Measurements from ENCODE around the gene ARHGEF4. TPM values are rescaled to one million over a fixed set of nuclear protein-coding genes. Genes with fewer than 3 reads are reported as not detected.
A peak's percentile ranks its signal among the peaks of the same experiment; 100 is the strongest.

ARHGEF4 gene
- total RNA-seq, 6 experiments from 2014 or later: 0.44 to 6.7 (median 0.67) TPM; not detected in 2

DNA sequence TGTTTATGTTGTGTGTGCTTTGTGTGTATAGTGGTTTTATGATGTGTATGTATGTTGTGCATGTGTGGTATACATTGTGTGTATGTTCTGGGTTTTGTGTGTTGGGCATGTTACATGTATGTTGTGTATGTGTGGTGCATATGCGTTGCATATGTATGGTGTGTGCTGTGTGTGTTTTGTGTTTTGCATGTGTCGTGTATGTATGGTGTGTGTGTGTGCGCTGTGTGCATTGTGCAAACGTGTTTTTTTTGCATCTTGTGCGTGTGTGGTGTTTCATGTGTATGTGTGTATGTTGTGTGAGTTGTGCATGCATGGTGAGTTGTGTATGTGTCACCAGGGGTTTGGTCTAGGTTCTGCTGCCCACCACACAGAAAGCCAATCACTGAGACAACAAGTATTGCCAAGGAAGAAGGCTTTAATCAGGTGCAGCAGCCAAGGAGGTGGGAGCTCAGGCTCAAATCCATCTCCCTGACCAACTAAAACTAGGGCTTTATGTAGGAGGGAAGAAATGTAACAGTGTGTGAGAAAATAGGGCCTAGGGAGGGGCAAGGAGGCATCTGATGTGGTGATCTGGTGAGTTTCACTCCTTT is 140.8 kb downstream of the ARHGEF4 start:
- intact Hi-C loops (cut with DNase I): no loop called here
- H3K4me3 ChIP-seq: no peak overlapping the region
- no peak overlapping the region for H3K27ac ChIP-seq
- 82% methylated on average over 5 of the region's 5 CpGs for WGBS (ENCODE audit: insufficient coverage, low coverage, low lambda C conversion rate, missing lambda C conversion rate)
- no peaks in the 10 kb centered on the region for H3K4me1 ChIP-seq
- no peaks in the 10 kb centered on the region for H3K36me3 ChIP-seq
- ATAC-seq (no peak), DNase-seq (no peak)
- TF ChIP-seq POLR2A (IDR thresholded peaks at IDR 0.05): no peak
- TF ChIP-seq, protein P1, sequence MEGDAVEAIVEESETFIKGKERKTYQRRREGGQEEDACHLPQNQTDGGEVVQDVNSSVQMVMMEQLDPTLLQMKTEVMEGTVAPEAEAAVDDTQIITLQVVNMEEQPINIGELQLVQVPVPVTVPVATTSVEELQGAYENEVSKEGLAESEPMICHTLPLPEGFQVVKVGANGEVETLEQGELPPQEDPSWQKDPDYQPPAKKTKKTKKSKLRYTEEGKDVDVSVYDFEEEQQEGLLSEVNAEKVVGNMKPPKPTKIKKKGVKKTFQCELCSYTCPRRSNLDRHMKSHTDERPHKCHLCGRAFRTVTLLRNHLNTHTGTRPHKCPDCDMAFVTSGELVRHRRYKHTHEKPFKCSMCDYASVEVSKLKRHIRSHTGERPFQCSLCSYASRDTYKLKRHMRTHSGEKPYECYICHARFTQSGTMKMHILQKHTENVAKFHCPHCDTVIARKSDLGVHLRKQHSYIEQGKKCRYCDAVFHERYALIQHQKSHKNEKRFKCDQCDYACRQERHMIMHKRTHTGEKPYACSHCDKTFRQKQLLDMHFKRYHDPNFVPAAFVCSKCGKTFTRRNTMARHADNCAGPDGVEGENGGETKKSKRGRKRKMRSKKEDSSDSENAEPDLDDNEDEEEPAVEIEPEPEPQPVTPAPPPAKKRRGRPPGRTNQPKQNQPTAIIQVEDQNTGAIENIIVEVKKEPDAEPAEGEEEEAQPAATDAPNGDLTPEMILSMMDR (IDR thresholded peaks at IDR 0.05): no peak
- no peaks in the 10 kb centered on the region for H3K9me3 ChIP-seq
- H3K27me3 ChIP-seq: no peaks in the 10 kb centered on the region

DNA sequence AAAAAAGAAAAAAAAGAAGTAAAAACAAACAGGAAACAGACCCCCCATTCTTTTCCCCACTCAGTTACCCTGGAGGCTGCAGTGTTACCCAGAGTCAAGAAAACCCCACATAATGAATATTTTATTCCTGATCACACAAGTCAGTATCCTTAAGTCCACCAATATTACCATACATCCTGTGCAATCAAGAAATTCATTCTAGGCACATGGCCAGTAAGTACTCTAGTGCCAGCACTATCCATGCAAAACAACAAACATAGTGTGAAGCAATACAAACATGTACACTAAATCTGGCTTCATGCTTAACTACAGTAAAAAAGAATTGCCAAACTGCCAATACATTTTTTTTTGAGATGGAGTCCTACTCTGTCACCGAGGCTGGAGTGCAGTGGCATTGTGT is 145.0 kb downstream of the ARHGEF4 start:
- H3K9me3 ChIP-seq: no peaks in the 10 kb centered on the region

DNA sequence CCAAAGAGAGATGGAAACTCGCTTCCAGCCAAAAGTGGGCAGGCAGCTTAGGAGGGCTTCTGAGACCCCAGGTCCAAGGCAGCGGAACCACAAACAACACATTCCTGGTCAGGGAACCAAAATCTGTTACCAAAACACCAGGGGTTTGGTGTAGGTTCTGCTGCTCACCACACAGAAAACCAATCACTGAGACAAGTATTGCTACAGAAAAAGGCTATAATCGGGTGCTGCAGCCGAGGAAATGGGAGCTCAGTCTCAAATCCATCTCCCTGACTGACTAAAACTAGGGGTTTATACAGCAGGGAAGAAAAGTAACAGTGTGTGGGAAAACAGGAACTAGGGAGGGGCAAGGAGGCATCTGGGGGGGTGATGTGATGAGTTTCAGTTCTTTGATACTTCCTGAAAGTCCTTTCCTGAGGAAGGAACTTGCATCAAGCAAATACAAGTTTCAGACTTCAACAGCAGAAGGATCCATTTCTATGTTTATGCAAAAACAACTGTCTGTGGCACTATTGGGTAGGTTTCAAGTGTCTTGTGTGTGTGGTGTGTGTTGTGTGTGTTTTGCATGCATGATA is 148.6 kb downstream of the ARHGEF4 start:
- DNase-seq (no peak), ATAC-seq (peak in 1 of 4 donors; percentile 38)
- no peaks in the 10 kb centered on the region for H3K4me1 ChIP-seq
- TF ChIP-seq, protein P1 (IDR thresholded peaks at IDR 0.05): no peak
- intact Hi-C loops (cut with DNase I): no loop called here
- no peaks in the 10 kb centered on the region for H3K36me3 ChIP-seq
- H3K4me3 ChIP-seq: no peak overlapping the region
- H3K9me3 ChIP-seq: no peaks in the 10 kb centered on the region
- no peaks in the 10 kb centered on the region for H3K27me3 ChIP-seq
- no peak overlapping the region for H3K27ac ChIP-seq
- WGBS (ENCODE audit: insufficient coverage, low coverage, low lambda C conversion rate, missing lambda C conversion rate): 66% methylated on average over 4 of the region's 4 CpGs

More for the DNA sequence above, 145.0 kb downstream of the ARHGEF4 start:
- no peak overlapping the region for H3K4me3 ChIP-seq
- ATAC-seq: peak in 1 of 4 donors; percentile 49
- H3K36me3 ChIP-seq: no peaks in the 10 kb centered on the region
- TF ChIP-seq, protein P1 (IDR thresholded peaks at IDR 0.05): no peak
- no peak for TF ChIP-seq POLR2A (IDR thresholded peaks at IDR 0.05)
- no peak overlapping the region for H3K27ac ChIP-seq
- DNase-seq: no peak
- no peaks in the 10 kb centered on the region for H3K27me3 ChIP-seq
- no peaks in the 10 kb centered on the region for H3K4me1 ChIP-seq
- intact Hi-C loops (cut with DNase I): no loop called here
- 20% methylated on average over 1 of the region's 1 CpG for WGBS (ENCODE audit: insufficient coverage, low coverage, low lambda C conversion rate, missing lambda C conversion rate)

DNA sequence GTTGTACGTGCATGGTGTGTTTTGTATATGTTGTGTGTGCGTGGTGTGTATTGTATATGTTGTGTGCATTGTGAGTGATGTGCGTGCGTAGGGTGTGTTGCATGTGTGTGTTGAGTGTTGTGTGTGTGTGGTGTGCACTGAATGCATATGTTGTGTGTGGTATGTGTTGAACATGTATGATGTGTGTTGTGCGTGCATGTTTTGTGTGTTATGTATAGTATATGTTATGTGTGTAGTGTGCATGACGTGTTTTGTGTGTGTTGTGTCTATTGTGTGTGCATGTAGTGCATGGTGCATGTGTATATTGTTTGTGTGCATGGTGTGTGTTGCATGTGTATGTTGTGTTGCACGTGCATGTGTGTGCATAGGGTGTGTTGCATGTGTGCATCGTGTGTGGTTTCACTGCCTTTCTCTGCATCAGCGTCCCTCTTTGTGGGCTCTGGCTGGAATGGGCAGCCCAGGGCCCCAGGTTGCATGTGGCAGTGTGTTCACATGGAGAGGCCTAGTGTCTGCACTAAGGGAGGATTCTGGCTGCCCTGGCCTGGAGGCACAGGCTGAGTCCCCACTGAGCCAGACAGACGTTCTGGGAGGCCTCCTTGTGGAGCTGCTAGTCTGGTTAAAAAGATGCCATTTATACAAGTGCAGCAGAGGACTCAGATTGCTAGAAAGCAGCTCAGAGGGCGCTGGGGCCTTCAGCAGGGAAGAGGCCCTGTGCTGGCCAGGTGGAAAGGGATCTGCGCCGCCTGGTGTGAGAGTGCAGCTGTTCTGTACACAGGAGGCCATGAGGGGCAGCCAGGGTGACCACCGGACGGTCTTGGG is 149.3 kb downstream of the ARHGEF4 start:
- WGBS (ENCODE audit: insufficient coverage, low coverage, low lambda C conversion rate, missing lambda C conversion rate): 83% methylated on average over 10 of the region's 15 CpGs
- no peak overlapping the region for H3K27ac ChIP-seq
- intact Hi-C loops (cut with DNase I): no loop called here
- no peaks in the 10 kb centered on the region for H3K27me3 ChIP-seq
- no peaks in the 10 kb centered on the region for H3K36me3 ChIP-seq
- H3K9me3 ChIP-seq: no peaks in the 10 kb centered on the region
- TF ChIP-seq POLR2A (IDR thresholded peaks at IDR 0.05): no peak
- TF ChIP-seq, protein P1 (IDR thresholded peaks at IDR 0.05): no peak
- no peak overlapping the region for H3K4me3 ChIP-seq
- no peaks in the 10 kb centered on the region for H3K4me1 ChIP-seq
- ATAC-seq: no peak
- no peak for DNase-seq
